Measurements from ENCODE around the gene ATP8B2. TPM values are rescaled to one million over a fixed set of nuclear protein-coding genes. Genes with fewer than 3 reads are reported as not detected.
A peak's percentile ranks its signal among the peaks of the same experiment; 100 is the strongest.

ATP8B2 gene
- total RNA-seq, 4 donors from 2014 or later = 14.4 to 34.4 (median 22.0) TPM

GRCh38 chr1:154327466-154328317 is 2.4 kb downstream of the ATP8B2 start:
- 14% methylated on average over 5 of the region's 5 CpGs for WGBS
- H3K36me3 ChIP-seq = peaks cover 19% of the 10 kb centered on the region
- peak overlapping the region; percentile 93 for H3K27ac ChIP-seq
- TF ChIP-seq EP300 (IDR thresholded peaks at IDR 0.05) = no peak
- TF ChIP-seq POLR2AphosphoS5 (IDR thresholded peaks at IDR 0.05) = no peak
- no peak for TF ChIP-seq POLR2A (IDR thresholded peaks at IDR 0.05)
- TF ChIP-seq CTCF (IDR thresholded peaks at IDR 0.05) = no peak
- H3K4me3 ChIP-seq = peak overlapping the region; percentile 75
- peaks cover 5% of the 10 kb centered on the region for H3K27me3 ChIP-seq
- DNase-seq (ENCODE audit: low spot score in 2 of 2) = no peak
- H3K9me3 ChIP-seq = no peaks in the 10 kb centered on the region
- H3K4me1 ChIP-seq = peaks cover 55% of the 10 kb centered on the region

GRCh38 chr1:154328318-154329151 is 3.2 kb downstream of the ATP8B2 start:
- H3K4me3 ChIP-seq = peak overlapping the region; percentile 75
- H3K36me3 ChIP-seq = peaks cover 19% of the 10 kb centered on the region
- H3K9me3 ChIP-seq = no peaks in the 10 kb centered on the region
- peaks cover 55% of the 10 kb centered on the region for H3K4me1 ChIP-seq
- no peak for TF ChIP-seq POLR2A (IDR thresholded peaks at IDR 0.05)
- TF ChIP-seq EP300 (IDR thresholded peaks at IDR 0.05) = no peak
- TF ChIP-seq CTCF (IDR thresholded peaks at IDR 0.05) = no peak
- no peak for TF ChIP-seq POLR2AphosphoS5 (IDR thresholded peaks at IDR 0.05)
- peak; percentile 93 for DNase-seq (ENCODE audit: low spot score in 2 of 2)
- peak overlapping the region; percentile 93 for H3K27ac ChIP-seq
- 5% methylated on average over 35 of the region's 76 CpGs for WGBS
- peaks cover 5% of the 10 kb centered on the region for H3K27me3 ChIP-seq

- Histone ChIP-seq H3K4me3 (peak overlapping the region; percentile 75), H3K9me3 (no peaks in the 10 kb centered on the region), H3K27ac (peak overlapping the region; percentile 93), H3K36me3 (peaks cover 25% of the 10 kb centered on the region), H3K27me3 (peaks cover 5% of the 10 kb centered on the region), H3K4me1 (peaks cover 55% of the 10 kb centered on the region)
- WGBS = 42% methylated on average over 6 of the region's 6 CpGs
- DNase-seq (ENCODE audit: low spot score in 2 of 2) = no peak
- TF ChIP-seq EP300 (IDR thresholded peaks at IDR 0.05) = no peak
- no peak for TF ChIP-seq POLR2A (IDR thresholded peaks at IDR 0.05)
Measured at GRCh38 chr1:154329152-154329521, 3.8 kb downstream of the ATP8B2 start.

- no peak for DNase-seq (ENCODE audit: low spot score in 2 of 2)
- TF ChIP-seq CTCF (IDR thresholded peaks at IDR 0.05) = no peak
- no peak for TF ChIP-seq EP300 (IDR thresholded peaks at IDR 0.05)
- no peak for TF ChIP-seq POLR2A (IDR thresholded peaks at IDR 0.05)
- no peak for TF ChIP-seq POLR2AphosphoS5 (IDR thresholded peaks at IDR 0.05)
- Histone ChIP-seq H3K27me3 (peaks cover 5% of the 10 kb centered on the region), H3K4me3 (peak overlapping the region; percentile 75), H3K36me3 (peaks cover 27% of the 10 kb centered on the region), H3K9me3 (no peaks in the 10 kb centered on the region), H3K27ac (no peak overlapping the region), H3K4me1 (peaks cover 57% of the 10 kb centered on the region)
- 70% methylated on average over 7 of the region's 7 CpGs for WGBS
Measured at GRCh38 chr1:154329551-154330131, 4.3 kb downstream of the ATP8B2 start.

GRCh38 chr1:154330669-154331068 is 5.3 kb downstream of the ATP8B2 start:
- DNase-seq (ENCODE audit: low spot score in 2 of 2) = no peak
- no peak overlapping the region for H3K27ac ChIP-seq
- H3K9me3 ChIP-seq = no peaks in the 10 kb centered on the region
- H3K4me3 ChIP-seq = no peak overlapping the region
- peaks cover 27% of the 10 kb centered on the region for H3K36me3 ChIP-seq
- H3K27me3 ChIP-seq = no peaks in the 10 kb centered on the region
- H3K4me1 ChIP-seq = peaks cover 55% of the 10 kb centered on the region
- TF ChIP-seq CTCF (IDR thresholded peaks at IDR 0.05) (no peak), POLR2AphosphoS5 (IDR thresholded peaks at IDR 0.05) (no peak), EP300 (IDR thresholded peaks at IDR 0.05) (no peak), POLR2A (IDR thresholded peaks at IDR 0.05) (no peak)

All from suprapubic skin (tissue), 4 donors.